Brain pericyte (primary cell): Measurements from ENCODE around the gene ARMC8.

ENCODE experiments used
- DNase-seq: peaks from one replicate; pipeline ENCODE4 v3.0.0-alpha.2; 2012; ENCODE audit warnings: low read depth, low spot score

Gene ARMC8

GRCh38 chr3:138199851-138200250 is 12.8 kb downstream of the ARMC8 start:
- no peak for DNase-seq

GRCh38 chr3:138200424-138200823 is 13.3 kb downstream of the ARMC8 start:
- DNase-seq = no peak

GRCh38 chr3:138202945-138203701 is 16.0 kb downstream of the ARMC8 start:
- no peak for DNase-seq

GRCh38 chr3:138203938-138204337 is 16.8 kb downstream of the ARMC8 start:
- no peak for DNase-seq

GRCh38 chr3:138205527-138205926 is 18.4 kb downstream of the ARMC8 start:
- DNase-seq = no peak

GRCh38 chr3:138206196-138206595 is 19.1 kb downstream of the ARMC8 start:
- DNase-seq = no peak

- no peak for DNase-seq
Measured at GRCh38 chr3:138210528-138210927, 23.4 kb downstream of the ARMC8 start.

- no peak for DNase-seq
Measured at GRCh38 chr3:138213398-138214085, 26.4 kb downstream of the ARMC8 start.

GRCh38 chr3:138219255-138219654 is 32.2 kb downstream of the ARMC8 start:
- no peak for DNase-seq

GRCh38 chr3:138220242-138220641 is 33.1 kb downstream of the ARMC8 start:
- DNase-seq = no peak

- DNase-seq = no peak
Measured at GRCh38 chr3:138220788-138221187, 33.7 kb downstream of the ARMC8 start.

GRCh38 chr3:138222131-138222941 is 35.2 kb downstream of the ARMC8 start:
- no peak for DNase-seq

GRCh38 chr3:138222942-138223287 is 35.8 kb downstream of the ARMC8 start:
- DNase-seq = no peak

GRCh38 chr3:138227650-138228049 is 40.5 kb downstream of the ARMC8 start:
- DNase-seq = peak; percentile 13

GRCh38 chr3:138230525-138230924 is 43.4 kb downstream of the ARMC8 start:
- no peak for DNase-seq

GRCh38 chr3:138232705-138233364 is 45.7 kb downstream of the ARMC8 start:
- DNase-seq = no peak

GRCh38 chr3:138234401-138235179 is 47.5 kb downstream of the ARMC8 start:
- peak; percentile 7 for DNase-seq

- no peak for DNase-seq
Measured at GRCh38 chr3:138238711-138239110, 51.6 kb downstream of the ARMC8 start.

GRCh38 chr3:138241061-138241460 is 54.0 kb downstream of the ARMC8 start:
- DNase-seq = no peak

- DNase-seq = no peak
Measured at GRCh38 chr3:138241676-138242075, 54.6 kb downstream of the ARMC8 start.

GRCh38 chr3:138242466-138242865 is 55.4 kb downstream of the ARMC8 start:
- DNase-seq = no peak
